NCI-H748 treated with DMSO at 0.1 percent for 48 hours (cell line): ENCODE results near the gene RPL29.
"Not testable (repeated sequence)": the region's sequence is repeated elsewhere in the genome, so short reads cannot be mapped to it uniquely, and the experiment has no call there.

Experiments
- DNase-seq: peaks from one replicate; lab custom pipeline; 2025; lab: John Stamatoyannopoulos, UW

The RPL29 gene

DNA sequence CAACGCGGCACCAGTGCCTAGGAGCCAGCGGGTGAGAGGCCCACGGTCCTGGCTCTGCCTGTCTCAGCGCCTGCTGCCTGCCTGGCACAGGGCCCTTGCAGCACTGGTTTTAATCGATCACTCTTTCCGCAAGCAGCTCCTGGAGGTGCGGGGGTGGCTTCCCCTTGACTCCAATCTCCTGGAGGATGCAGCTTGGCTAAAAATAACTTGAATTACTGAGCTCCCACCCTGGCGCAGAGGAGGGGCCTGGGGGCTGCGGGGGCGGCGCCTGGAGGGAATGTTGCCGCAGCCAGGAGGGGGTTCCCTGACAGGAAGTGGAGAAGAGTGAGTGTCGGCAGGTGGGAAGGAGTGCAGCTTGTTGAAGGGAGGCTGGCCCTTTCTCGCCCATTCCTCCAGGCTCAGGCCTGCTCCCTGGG is 9.9 kb upstream of the RPL29 start:
- no peak for DNase-seq

DNA sequence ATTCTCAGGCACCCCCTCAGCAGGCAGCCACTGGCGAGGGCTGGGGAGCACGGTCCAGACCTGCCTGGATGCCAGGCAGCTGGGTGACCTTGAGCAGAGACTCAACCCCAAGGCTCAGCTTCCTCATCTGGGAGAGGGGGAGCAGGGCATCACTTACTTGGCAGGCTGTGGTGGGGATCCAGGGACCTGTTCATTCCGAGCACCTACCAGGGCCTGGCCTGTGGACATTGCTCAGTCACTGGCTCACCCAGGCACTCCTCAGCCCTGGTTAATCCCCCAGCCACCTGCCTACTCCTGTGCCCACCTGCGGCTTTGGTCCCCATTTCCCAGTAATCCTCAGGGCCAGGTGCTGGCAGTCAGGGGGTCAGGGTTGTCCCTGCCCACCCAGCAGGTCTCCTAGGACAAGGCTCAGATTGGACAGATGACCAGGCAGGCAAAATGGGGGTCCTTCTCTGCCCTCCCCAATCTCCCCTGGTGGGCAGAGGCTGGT is 9.3 kb upstream of the RPL29 start:
- no peak for DNase-seq

DNA sequence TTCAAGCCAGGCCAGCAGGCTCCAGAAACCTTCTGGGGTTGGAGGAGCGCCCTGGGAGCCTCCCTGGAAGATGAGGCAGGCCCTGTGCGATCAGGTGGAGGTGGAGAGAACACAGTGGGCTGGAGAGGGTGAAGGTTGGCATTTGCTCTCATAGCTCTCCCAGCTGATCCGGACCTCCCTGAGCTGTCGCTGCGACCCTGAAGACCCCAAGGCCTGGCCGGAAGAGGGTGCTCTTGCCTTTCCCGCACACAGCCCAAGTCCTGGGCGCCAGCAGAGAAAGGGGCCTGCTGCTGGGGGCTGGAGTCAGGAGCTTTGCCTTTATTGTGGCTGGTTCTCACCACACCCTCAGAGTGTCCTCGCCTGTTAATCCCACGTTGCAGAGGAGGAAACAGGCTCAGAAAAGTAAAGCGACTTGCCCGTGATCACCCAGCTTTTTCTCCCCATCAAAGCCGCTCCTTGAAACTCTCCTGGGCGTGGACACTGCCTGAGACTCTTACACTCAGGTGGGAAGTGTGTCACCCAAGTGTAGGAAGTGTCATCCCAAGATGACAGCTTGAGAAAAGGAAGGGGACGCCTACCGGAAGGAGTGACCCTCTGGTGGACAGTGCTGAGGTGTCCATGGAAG is 8.6 kb upstream of the RPL29 start:
- DNase-seq = peak; percentile 21

DNA sequence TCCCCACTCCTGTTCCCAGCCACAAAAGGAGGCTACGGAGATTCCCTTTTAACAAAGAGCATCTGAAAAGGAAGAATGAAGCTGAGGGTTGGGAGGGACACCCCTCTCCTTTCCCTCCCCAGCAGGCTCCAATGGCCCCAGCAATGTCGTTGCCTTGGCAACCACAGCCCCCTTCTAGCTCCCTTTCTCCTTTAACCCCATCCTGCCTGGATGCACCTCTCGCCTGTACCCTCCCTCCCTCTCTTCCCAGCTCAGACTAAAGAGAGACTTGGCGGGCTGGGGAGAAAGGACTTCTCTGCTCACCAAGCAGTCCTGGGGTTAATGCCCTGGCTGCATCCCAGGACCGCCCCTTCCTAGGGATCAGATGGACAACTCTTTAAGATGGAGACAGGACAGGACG is 7.1 kb upstream of the RPL29 start:
- no peak for DNase-seq

DNA sequence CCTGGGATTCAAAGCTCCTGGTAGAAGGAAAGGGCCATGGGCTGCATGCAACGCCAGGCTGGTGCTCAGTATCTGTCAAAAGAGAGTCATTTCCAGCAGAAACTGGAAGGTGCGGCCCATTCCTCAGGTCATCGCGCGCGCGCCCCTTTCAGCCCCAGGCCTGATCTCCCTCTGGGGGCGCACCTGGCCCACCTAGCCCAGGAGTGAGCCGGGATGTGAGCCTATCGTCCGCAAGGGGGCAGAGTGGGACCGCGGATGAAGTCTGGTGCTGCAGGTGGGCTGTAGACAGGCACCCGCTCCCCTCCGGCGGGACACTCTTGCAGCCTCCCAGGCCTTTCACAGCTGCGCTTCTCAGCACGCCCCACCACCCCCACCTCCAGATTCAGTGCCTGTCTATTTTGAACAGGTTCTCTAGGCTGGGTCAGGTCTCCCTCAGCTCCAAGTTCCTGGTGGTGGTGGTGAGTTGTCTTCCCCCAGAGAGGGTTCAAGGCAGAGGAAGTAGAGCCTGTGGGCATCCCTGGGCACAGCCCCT is 5.8 kb upstream of the RPL29 start:
- peak; percentile 49 for DNase-seq

DNA sequence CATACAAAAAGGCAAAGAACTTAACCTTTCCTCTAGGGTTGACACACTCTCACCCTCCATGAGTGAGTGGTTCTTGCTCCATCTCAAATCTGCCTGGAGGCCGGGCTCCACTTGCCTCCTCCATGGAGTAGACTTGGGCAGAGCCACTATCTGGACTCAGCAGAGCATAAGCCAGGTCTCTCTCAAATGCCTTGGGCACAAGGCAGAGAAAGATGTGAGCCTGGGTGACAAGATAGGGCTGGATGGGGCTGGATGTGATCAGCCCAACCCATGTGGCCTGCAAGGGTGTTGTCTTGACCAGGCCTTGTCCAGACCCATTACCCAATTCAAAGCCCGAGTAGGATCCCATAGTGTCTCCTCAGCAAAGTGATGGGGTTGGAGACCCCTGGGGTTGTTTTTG is 4.2 kb upstream of the RPL29 start:
- DNase-seq = no peak

DNA sequence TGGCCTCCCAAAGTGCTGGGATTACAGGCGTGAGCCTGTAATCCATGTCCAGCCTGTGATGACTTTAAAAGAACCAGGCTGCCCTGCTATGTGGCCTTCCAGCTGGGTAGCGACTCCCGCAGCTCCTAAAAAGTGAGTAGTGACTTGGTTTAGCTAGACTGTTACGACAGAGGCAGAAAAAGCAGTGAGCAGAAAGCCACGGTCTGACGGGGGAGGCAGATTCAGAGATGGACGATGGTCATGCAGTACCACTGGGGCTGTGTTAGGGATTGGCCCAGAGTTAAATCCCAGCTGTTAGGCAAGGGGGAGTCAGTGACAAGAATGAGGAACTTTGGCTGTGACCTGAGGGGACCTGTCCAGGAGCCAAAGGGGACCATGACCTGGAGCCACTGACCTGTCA is 3.1 kb upstream of the RPL29 start:
- no peak for DNase-seq

DNA sequence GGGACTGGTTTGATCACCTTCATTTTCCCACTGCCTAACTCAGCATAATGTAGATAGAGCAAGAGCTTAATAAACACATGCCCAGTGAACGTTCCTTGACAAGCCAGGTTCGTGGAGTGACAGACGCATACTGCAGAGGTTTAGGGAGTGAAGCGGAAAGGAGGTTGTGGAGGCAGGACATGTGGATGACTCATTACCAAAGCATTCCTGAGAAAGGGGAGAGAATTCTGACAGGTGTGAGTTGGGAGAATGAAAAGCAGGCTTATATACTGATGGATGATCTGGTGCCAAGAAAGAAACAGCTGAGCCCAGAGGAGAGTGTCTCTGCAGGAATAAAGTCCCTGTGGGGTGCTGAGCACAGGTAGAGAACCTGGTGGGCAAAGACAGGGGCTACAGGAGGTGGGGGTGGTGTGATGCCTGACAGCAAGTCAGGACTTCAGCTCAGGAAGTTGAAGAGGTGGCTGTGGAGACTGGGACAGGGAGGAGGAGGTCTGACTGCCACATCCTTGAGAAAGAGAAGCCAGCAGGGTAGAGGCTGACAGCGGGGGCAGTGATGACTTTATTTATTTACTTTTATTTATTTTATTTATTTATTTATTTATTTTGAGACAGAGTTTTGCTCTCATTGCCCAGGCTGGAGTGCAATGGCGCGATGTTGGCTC is 2.4 kb upstream of the RPL29 start:
- DNase-seq = no peak

DNA sequence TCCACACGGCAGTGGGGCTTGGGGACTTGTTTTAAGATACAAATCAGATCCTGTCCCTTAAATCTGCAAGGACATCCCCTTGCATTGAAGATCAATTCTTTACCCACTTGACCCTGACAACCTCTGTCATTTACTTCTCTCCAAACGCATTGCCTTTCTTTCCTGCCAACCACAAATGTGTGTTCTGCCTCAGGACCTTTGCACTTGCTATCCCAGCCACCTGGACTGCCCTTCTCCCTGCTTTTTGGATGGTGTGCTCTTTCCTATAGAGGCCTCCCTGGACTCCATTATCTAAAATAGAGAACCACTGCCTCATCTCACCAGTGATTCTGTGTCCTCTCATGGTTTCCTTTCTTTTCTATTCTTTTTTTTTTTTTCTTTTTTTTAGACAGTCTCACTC is 1.5 kb upstream of the RPL29 start:
- no peak for DNase-seq

DNA sequence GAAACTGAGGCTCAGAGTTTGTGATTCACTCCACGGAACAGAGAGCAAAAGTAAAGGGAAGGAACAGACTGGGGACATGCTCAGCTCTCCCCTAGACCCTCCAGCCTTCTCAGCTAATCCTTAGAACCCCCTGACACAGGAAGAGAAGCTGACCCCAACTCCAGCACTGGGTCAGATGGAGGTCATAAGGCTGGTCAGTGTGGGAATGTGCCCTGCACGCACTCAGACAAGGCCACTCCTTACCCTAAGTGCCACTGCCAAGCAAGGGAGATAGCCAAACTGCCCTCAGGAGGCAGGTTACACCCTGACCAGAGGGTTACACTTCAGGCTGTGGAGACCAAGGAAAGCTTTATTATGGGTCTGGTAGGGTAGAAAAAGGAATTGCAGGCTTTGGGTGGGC is 1.2 kb downstream of the RPL29 start:
- DNase-seq = no peak

DNA sequence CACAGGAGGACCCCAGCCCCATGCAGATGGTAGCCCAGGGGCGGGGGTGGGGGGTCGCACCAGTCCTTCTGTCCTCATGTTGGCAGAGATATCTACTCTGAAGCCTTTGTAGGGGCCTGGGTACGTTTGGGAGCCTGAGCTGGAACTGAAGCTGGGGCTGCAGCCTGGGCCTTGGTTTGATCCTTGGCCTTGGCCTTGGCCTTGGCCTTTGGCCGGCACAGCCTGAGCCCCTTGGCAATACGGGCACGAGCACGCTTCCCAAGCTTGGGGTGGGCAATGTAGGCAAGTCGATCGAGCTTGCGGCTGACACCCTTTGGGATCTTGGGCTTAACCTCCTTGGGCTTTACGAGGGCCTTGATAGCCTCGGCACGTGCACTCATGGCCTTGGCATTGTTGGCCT is 2.0 kb downstream of the RPL29 start:
- not testable (repeated sequence) for DNase-seq

DNA sequence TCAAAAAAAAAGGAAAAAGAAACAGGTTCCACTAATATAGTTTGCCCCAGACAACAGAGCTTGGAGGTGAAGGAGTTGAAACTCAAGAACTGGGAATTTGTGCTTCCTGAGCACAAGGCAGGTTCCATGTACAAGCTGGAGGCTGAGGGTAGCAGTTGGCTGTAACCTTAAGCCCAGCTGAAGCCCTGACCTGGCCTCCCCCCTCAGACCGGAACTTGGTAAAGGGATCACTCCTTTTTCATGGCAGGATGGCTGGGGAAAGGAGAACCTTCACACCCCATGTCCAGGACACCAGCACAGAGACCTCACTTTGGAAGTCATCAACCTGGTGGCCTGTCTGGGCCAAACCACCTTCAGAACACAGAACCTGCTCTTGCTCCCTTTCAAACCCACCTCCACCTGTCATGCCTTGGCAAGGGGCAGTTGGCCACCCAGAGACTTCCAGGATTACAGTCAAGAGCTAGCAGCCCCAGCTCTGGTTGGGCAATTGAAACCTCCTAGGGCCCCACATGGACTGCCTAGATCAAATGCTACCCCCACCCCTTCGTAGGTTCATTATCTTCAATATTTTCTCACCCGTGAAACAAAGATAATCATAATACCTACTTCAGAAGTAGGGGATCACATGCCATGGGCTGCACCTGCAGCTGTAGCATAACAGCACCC is 3.5 kb downstream of the RPL29 start:
- no peak for DNase-seq

DNA sequence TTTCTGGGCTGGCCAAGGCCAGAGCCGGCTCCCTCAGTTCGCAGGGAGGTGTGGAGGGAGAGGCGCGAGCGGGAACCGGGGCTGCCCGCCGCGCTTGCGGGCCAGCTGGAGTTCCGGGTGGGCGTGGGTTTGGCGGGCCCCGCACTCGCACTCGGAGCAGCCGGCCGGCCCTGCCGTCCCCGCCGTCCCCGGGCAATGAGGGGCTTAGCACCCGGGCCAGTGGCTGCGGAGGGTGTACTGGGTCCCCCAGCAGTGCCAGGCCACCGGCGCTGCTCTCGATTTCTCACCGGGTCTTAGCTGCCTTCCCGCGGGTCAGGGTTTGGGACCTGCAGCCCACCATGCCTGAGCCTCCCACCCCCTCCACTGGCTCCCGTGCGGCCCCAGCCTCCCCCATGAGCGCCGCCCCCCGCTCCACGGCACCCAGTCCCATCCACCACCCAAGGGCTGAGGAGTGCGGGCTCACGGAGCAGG is 5.2 kb downstream of the RPL29 start:
- DNase-seq = not testable (repeated sequence)

DNA sequence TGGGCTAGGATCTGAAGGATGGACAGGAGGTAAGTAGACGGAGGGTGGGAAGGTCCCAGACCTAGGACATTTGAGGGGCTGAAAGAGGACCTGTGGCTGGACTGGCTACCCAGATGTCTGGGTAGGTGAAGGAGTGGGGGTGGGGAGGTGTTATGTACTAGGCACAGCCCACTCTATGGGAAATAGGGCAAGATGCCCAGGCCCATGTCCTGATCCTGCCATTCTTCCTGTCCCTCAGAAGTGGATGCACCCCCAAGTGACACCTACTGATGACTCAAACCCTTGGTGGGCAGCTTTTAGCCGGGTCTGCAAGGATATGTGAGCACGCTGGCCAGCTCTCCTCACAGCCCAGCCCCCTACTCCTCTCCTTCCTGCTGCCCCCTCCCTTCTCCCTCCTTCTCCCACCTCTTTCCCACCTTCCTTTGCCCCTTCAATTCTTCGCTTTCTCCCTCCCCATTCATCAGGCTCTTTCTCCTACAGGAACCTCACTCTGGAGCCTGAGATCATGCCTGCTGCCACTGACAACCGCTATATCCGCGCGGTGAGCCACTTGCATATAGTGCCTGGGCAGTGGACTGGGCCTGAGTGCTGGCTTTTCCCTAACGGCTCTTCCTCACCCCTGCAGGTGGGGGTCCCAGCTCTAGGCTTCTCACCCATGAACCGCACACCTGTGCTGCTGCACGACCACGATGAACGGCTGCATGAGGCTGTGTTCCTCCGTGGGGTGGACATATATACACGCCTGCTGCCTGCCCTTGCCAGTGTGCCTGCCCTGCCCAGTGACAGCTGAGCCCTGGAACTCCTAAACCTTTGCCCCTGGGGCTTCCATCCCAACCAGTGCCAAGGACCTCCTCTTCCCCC is 7.2 kb downstream of the RPL29 start:
- DNase-seq = no peak

DNA sequence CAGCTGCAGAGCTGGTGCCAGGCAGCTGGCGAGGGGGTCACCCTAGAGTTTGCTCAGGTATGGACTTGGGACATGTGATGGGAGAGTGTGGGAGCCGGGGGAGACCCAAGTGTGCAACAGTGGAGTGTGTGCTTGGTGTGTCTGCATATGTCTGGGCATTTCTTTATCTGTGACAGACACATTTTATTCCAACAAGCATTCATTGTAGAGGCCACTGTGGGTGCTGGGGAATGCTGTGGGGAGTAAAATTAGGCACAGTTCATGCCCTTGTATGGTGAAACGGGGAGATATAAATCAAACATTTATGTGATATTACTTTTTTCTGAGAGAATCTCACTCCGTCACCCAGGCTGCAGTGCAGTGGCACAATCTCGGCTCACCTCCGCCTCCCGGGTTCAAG is 8.1 kb downstream of the RPL29 start:
- DNase-seq = no peak

DNA sequence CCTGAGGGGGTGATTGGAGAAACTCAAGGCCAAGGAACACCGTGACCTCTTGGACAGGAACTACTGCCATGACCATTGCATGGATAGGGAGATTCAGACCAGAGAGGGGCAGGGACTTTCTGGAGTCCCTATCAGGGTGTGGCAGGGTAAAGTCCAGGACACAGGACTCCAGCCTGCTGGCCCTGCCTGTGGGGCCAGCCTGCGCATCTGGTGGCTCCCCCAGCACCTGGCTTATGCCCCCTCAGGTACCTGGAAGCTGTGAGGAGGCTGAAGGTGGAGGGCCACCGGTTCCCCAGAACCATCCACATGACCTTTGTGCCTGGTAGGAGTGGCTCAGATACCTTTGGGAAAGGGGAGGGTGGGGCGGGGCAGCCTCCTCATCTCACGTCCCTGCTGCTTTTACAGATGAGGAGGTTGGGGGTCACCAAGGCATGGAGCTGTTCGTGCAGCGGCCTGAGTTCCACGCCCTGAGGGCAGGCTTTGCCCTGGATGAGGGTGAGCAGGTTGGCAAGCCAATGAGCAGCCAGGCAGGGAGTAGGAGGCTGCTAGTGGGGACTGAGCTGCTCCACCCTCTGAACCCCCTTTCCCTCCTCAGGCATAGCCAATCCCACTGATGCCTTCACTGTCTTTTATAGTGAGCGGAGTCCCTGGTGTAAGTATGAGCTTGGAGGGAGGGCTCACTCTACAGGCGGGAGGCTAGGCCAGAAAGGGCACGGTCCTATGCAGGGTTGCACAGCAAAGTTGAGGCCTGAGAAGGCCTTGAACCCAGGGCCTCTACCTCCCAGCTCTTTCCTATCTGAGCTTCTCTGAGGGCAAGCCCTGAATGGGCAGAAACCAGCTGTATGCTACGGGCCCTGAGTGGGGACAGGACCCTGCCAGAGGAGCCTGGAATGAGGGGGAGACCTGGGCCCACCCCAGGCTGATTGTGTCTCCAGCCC is 9.4 kb downstream of the RPL29 start:
- no peak for DNase-seq

DNA sequence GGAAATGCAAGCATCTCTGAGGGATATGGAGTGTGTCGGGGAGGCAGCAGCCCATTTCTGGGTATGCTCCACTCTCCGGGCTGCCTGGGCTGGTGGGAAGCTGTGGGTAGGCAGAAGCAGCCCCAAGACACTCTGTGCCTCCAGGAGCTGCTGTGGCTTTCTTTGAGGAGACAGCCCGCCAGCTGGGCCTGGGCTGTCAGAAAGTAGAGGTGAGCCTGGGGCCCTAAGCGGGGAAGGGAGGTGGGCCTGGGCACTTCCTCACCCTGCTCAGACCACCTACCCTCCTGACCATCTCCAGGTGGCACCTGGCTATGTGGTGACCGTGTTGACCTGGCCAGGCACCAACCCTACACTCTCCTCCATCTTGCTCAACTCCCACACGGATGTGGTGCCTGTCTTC is 10.6 kb downstream of the RPL29 start:
- no peak for DNase-seq

DNA sequence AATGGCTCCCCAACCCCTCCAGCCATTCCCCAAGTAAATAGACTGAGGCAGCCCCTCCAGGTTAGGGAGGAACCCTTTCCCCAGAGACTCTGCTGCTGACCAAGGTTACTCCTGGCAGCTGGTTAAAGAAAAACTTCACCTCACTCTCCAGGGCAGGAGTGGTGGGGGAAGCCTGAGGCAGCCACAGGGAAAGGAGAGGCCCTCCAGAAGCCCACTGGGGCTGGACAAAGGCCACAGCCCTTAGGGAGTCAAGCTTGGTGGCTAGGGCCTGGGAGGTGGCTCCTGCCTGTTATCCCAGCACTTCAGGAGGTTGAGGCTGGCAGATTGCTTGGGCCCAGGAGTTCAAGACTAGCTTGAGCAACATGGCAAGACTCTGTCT is 11.4 kb downstream of the RPL29 start:
- no peak for DNase-seq

DNA sequence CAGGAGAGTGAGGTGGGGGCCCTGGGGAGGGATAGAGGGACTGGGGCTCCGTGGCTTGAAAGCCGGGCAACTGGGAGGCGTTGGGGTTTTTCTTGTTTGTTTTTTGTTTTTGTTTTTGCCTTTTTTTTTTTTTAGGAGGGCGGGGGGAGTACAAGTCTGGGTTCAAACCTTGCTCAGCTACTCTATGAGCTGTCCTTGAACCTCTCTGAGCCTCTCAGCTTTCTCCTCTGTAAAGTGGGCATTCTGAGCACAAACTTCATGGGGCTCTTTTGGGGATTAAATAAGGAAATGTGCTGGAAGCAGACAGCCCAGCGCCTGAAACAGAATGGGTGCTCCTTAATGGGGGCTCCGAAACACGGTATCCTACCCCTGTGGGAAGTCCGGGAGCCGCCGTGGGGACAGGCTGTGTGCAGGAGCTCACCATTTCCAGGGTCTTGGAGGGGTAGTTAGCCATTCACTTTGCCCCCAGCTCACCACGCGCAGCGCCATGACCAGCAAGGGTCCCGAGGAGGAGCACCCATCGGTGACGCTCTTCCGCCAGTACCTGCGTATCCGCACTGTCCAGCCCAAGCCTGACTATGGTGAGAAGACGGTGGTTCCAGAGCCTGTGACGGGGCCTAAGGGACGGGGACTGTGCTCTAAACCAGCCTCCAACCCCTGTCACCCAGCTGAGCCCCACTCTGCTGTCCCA is 12.0 kb downstream of the RPL29 start:
- no peak for DNase-seq

DNA sequence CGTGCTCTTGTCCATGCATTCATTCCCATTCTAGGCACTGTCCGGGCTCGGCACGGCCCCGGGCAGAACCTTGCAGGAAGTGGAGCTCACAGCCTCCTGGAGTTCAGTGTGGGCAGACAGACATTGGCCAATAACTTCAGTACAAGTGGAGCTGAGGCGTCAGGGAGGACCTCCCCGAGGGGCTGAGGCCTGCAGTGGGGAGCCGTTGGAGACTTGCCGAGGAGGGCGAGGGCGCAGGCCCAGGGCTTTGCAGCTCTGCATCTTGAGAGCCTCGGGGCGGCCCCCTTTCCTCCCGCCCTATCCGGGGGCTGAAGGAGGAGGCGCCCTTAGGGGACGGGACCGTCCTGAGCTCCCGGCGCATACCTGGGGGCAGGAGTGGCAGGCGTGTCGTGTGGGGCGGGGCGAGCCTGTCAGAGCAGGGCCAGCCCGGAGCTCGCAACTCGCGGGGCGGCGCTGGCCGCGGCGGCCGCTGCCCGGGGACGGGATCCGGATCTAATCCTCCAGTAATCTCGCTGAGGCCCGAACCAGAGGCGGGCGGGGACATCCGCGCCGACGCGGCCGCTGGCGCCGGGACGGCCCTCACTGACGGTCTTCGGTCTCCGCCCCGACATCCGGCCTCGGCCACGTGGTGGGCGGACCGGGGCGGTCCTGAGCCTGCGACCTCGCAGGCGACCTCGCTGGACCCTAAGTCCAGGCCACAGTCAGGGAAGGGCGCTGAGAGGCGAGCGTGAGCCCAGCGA is 12.7 kb downstream of the RPL29 start, which contains the start of gene ACY1:
TSS of gene ACY1 (plus strand) at position 698 of the 740 bp plus-strand sequence. CDS start 530 bp downstream, outside the sequence.
- no peak for DNase-seq
